ENCODE results near the gene POLR1H. TPM values are rescaled to one million over a fixed set of nuclear protein-coding genes. Genes with fewer than 3 reads are reported as not detected.

POLR1H gene
- total RNA-seq, 3 donors from 2014 or later (not counting 1 experiment from before 2014, with no cell fraction given): 21.0 to 36.2 (median 28.5) TPM

DNA sequence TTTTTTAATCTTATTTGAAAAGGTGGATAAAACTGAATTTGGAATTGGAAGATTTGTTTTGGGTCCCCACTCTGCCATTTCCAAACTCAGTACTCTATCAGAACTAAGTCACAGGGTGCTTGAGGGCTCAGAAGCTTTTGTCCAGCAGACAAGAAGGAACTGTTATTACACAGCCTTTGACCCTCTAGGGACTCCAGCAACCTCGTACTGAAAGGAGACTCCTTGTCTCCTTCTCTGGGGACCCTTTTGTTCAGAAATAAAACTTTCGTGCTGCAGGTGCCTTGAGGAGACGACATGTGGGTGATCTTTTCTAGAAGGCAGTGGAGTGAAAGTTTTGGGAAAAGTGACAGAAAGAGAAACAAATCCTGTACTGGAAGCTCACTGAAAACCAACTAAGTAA lies 7.4 kb upstream of the POLR1H start:
- 95% methylated on average over 3 of the region's 3 CpGs for WGBS (ENCODE audit: insufficient coverage)
- ATAC-seq: no peak
- Mint-ChIP-seq H3K27ac (no peak overlapping the region), H3K27me3 (ENCODE audit: low read depth in 2 of 2) (no peaks in the 10 kb centered on the region), H3K36me3 (no peaks in the 10 kb centered on the region), H3K4me3 (no peak overlapping the region), H3K9me3 (no peaks in the 10 kb centered on the region), H3K4me1 (no peaks in the 10 kb centered on the region)
- intact Hi-C loops (cut with micrococcal nuclease): no loop called here
- no peak for DNase-seq
- Histone ChIP-seq H3K9me3 (ENCODE audit: control insufficient read depth, insufficient read depth, low read length) (no peaks in the 10 kb centered on the region), H3K27me3 (ENCODE audit: control insufficient read depth, insufficient read depth, low read length) (no peaks in the 10 kb centered on the region), H3K4me3 (ENCODE audit: low read length) (no peak overlapping the region), H3K27ac (ENCODE audit: low read length) (no peak overlapping the region), H3K4me1 (ENCODE audit: control insufficient read depth, insufficient read depth, low read length) (no peaks in the 10 kb centered on the region), H3K36me3 (ENCODE audit: control insufficient read depth, insufficient read depth, low read length) (peaks cover 16% of the 10 kb centered on the region)
- TF ChIP-seq, protein P1, sequence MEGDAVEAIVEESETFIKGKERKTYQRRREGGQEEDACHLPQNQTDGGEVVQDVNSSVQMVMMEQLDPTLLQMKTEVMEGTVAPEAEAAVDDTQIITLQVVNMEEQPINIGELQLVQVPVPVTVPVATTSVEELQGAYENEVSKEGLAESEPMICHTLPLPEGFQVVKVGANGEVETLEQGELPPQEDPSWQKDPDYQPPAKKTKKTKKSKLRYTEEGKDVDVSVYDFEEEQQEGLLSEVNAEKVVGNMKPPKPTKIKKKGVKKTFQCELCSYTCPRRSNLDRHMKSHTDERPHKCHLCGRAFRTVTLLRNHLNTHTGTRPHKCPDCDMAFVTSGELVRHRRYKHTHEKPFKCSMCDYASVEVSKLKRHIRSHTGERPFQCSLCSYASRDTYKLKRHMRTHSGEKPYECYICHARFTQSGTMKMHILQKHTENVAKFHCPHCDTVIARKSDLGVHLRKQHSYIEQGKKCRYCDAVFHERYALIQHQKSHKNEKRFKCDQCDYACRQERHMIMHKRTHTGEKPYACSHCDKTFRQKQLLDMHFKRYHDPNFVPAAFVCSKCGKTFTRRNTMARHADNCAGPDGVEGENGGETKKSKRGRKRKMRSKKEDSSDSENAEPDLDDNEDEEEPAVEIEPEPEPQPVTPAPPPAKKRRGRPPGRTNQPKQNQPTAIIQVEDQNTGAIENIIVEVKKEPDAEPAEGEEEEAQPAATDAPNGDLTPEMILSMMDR (IDR thresholded peaks at IDR 0.05): no peak

DNA sequence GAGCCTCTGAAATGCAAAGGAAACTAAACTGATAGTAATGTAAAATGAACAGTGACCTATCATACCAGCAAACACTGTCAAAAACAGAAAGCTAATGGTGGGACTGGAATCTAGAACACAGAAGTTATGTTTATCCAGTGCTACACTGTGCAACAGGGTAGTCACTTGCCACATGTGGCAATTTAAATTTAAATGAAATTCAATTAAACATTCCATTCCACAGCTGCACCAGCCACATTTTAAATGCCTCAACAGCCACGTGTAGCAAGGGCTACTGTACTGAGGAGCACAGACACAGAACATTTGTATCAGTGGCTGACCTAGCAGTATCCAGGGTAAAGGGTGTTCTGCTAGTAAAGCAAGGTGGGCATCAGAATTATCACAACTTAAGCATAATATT lies 5.6 kb upstream of the POLR1H start:
- H3K27ac Mint-ChIP-seq: no peak overlapping the region
- WGBS (ENCODE audit: insufficient coverage): 78% methylated on average over 1 of the region's 1 CpG
- DNase-seq: no peak
- no peak for ATAC-seq
- H3K4me1 Mint-ChIP-seq: peaks cover 8 to 11% of the 10 kb centered on the region in 2 donors
- H3K9me3 Mint-ChIP-seq: no peaks in the 10 kb centered on the region
- H3K4me3 Mint-ChIP-seq: no peak overlapping the region
- Histone ChIP-seq H3K4me1 (ENCODE audit: control insufficient read depth, insufficient read depth, low read length) (peaks cover 6% of the 10 kb centered on the region), H3K4me3 (ENCODE audit: low read length) (no peak overlapping the region), H3K36me3 (ENCODE audit: control insufficient read depth, insufficient read depth, low read length) (peaks cover 16% of the 10 kb centered on the region), H3K9me3 (ENCODE audit: control insufficient read depth, insufficient read depth, low read length) (no peaks in the 10 kb centered on the region), H3K27me3 (ENCODE audit: control insufficient read depth, insufficient read depth, low read length) (no peaks in the 10 kb centered on the region), H3K27ac (ENCODE audit: low read length) (no peak overlapping the region)
- H3K36me3 Mint-ChIP-seq: no peaks in the 10 kb centered on the region
- intact Hi-C loops (cut with micrococcal nuclease): no loop called here
- TF ChIP-seq, protein P1 (IDR thresholded peaks at IDR 0.05): no peak
- no peaks in the 10 kb centered on the region for H3K27me3 Mint-ChIP-seq (ENCODE audit: low read depth in 2 of 2)

DNA sequence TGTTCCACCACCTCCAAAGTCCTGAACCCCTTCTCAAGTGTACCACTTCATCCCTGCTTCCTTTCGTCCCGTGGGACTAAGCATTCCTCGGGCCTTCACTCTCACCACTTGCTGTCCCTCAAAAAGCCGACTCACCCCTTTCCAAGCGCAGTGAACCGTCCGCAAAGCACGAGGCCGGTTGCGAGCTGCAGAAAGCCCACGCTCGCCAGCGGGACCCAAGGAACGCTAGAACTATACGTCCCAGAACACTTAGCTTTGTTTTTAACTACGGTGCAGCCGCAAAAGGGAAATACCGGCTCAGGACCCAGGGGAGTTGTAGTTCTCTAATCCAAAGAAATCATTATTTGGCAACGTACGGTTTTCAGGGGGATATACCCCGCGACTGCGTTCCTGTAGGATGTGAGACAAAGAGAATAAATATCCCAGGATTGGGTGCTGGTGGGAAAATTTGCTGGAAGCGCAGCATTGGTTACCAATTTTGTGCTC lies 416 bp upstream of the POLR1H start:
- H3K36me3 ChIP-seq (ENCODE audit: control insufficient read depth, insufficient read depth, low read length): peaks cover 31% of the 10 kb centered on the region
- H3K27me3 ChIP-seq (ENCODE audit: control insufficient read depth, insufficient read depth, low read length): no peaks in the 10 kb centered on the region
- ATAC-seq (peak; percentile 16 to 36 (median 20)), DNase-seq (peak in 1 of 2 donors; percentile 35)
- peak overlapping the region; percentile 94 for H3K27ac ChIP-seq (ENCODE audit: low read length)
- H3K9me3 ChIP-seq (ENCODE audit: control insufficient read depth, insufficient read depth, low read length): no peaks in the 10 kb centered on the region
- peaks cover 23% of the 10 kb centered on the region for H3K4me1 ChIP-seq (ENCODE audit: control insufficient read depth, insufficient read depth, low read length)
- Mint-ChIP-seq H3K27ac (peak overlapping the region; percentile 98 to 99), H3K4me3 (peak overlapping the region; percentile 99), H3K9me3 (no peaks in the 10 kb centered on the region), H3K4me1 (peaks cover 27 to 31% of the 10 kb centered on the region in 2 donors), H3K36me3 (no peaks in the 10 kb centered on the region), H3K27me3 (ENCODE audit: low read depth in 2 of 2) (no peaks in the 10 kb centered on the region)
- WGBS (ENCODE audit: insufficient coverage): under 1% methylated on average over 24 of the region's 24 CpGs
- intact Hi-C loops (cut with micrococcal nuclease): loop anchor here (5.0 kb wide), 1 partner anchor 118 kb away; the partner anchor contains the start of gene HLA-A
- H3K4me3 ChIP-seq (ENCODE audit: low read length): peak overlapping the region; percentile 85
- TF ChIP-seq, protein P1 (IDR thresholded peaks at IDR 0.05): no peak

Measured in natural killer cell (primary cell).